Body of pancreas (tissue), 4 donors: Measurements from ENCODE around the gene GALNTL6. TPM values are rescaled to one million over a fixed set of nuclear protein-coding genes. Genes with fewer than 3 reads are reported as not detected.
A peak's percentile ranks its signal among the peaks of the same experiment; 100 is the strongest.

ENCODE experiments used
- ATAC-seq: fragments of 150-250 bp; one replicate; pipeline ENCODE4 v1.9.1; 2016
- DNase-seq, 4 donors: peaks; one replicate each; pipeline ENCODE4 v3.0.0-alpha.2; 2019
- H3K27ac ChIP-seq, 4 donors: fragments of 200-600 bp; sonication (generic); 1 replicate in 3 of 4; 2 replicates in 1 of 4; pipeline versions ENCODE4 v1.5.1 to v1.6.1; 2016 to 2019; ENCODE audit warnings: mild to moderate bottlenecking in 1 of 4, mixed read lengths in 1 of 4, moderate library complexity in 1 of 4
- H3K27me3 ChIP-seq, 2 donors: fragments of 200-600 bp; sonication (generic); one replicate each; pipeline ENCODE4 v1.6.0; 2016; ENCODE audit warnings: mild to moderate bottlenecking in 1 of 2
- H3K36me3 ChIP-seq, 2 donors: fragments of 200-600 bp; sonication (generic); replicated peaks in 1 of 2; 2 replicates each; pipeline ENCODE4 v1.5.1; 2016; ENCODE audit warnings: low read depth in 2 of 2; ENCODE audit not compliant: insufficient read depth in 1 of 2
- H3K4me1 ChIP-seq: fragments of 200-600 bp; sonication (generic); one replicate; pipeline ENCODE4 v1.6.0; 2016
- H3K4me3 ChIP-seq, 2 donors: fragments of 200-600 bp; sonication (generic); 1 replicate in 1 of 2; 2 replicates in 1 of 2; pipeline ENCODE4 v1.5.1; 2016 to 2019
- H3K9me3 ChIP-seq, 3 donors: fragments of 200-600 bp; sonication (generic); 1 replicate in 2 of 3; 2 replicates in 1 of 3; pipeline ENCODE4 v1.5.1; 2016
- POLR2A ChIP-seq, 3 donors: fragments of 450-650 bp; IDR thresholded peaks; one replicate each; pipeline ENCODE4 v1.6.1; 2016; ENCODE audit warnings: antibody characterized with exemption in 3 of 3, mild to moderate bottlenecking in 2 of 3
- WGBS, 2 donors: methylation state at CpG; one replicate each; pipeline ENCODE4 v1.1.5; 2017; 5-methylcytosine and 5-hydroxymethylcytosine counted together
- intact Hi-C: fragments of 100-400 bp; cut with DNase I; formaldehyde crosslinking; loops from one replicate; pipeline ENCODE4 v1.15.1; 2023
- total RNA-seq, 2 donors: library from RNA; depleted of rRNA; stranded (reverse); fragments of >200 nt; gene quantifications; one replicate each; pipeline ENCODE4 v1.1.0, GENCODE V29; 2016
- TF ChIP-seq, protein P1 (sequence below), 7 experiments: fragments of 450-650 bp in 4 of 7; fragments of 200-600 bp in 3 of 7; sonication (generic) in 3 of 7; IDR thresholded peaks; one replicate each; pipeline ENCODE4 v1.5.1; 2016 to 2019; ENCODE audit warnings: antibody characterized with exemption in 7 of 7

GALNTL6 gene
- total RNA-seq, 2 donors from 2014 or later, result 0.26 TPM; not detected in 1

DNA sequence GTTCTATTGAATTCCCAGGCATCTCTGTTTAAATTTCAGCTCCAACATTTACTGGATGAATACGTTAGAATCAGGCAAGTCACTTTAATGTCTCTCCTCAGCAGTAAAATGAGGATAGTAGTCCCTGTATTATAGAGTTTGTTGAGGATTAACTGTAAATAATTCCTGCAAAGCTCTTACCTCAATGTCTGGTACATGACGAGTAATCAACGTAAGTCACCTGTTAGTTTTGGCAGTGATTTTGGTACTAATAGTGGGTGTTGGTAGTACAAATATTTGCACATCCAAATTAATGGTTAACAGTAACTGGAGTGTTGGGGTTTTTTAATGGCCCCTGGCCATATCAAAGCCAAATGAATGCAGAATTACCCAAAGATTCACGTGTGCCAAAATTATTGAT, 1165.6 kb downstream of the GALNTL6 start:
- H3K9me3 ChIP-seq, result no peaks in the 10 kb centered on the region
- H3K4me1 ChIP-seq, result peaks cover 16% of the 10 kb centered on the region
- intact Hi-C loops, result no loop called here
- TF ChIP-seq, protein P1, sequence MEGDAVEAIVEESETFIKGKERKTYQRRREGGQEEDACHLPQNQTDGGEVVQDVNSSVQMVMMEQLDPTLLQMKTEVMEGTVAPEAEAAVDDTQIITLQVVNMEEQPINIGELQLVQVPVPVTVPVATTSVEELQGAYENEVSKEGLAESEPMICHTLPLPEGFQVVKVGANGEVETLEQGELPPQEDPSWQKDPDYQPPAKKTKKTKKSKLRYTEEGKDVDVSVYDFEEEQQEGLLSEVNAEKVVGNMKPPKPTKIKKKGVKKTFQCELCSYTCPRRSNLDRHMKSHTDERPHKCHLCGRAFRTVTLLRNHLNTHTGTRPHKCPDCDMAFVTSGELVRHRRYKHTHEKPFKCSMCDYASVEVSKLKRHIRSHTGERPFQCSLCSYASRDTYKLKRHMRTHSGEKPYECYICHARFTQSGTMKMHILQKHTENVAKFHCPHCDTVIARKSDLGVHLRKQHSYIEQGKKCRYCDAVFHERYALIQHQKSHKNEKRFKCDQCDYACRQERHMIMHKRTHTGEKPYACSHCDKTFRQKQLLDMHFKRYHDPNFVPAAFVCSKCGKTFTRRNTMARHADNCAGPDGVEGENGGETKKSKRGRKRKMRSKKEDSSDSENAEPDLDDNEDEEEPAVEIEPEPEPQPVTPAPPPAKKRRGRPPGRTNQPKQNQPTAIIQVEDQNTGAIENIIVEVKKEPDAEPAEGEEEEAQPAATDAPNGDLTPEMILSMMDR (IDR thresholded peaks at IDR 0.05), result no peak
- no peak for TF ChIP-seq POLR2A (IDR thresholded peaks at IDR 0.05)
- DNase-seq, result peak in 1 of 4 donors; percentile 22
- H3K27me3 ChIP-seq, result peaks cover 0 to 3% of the 10 kb centered on the region in 2 donors
- H3K27ac ChIP-seq, result no peak overlapping the region
- peak; percentile 79 for ATAC-seq
- 16 to 19% methylated on average over 4 of the region's 4 CpGs for WGBS, 2 donors
- H3K36me3 ChIP-seq, result no peaks in the 10 kb centered on the region
- no peak overlapping the region for H3K4me3 ChIP-seq

DNA sequence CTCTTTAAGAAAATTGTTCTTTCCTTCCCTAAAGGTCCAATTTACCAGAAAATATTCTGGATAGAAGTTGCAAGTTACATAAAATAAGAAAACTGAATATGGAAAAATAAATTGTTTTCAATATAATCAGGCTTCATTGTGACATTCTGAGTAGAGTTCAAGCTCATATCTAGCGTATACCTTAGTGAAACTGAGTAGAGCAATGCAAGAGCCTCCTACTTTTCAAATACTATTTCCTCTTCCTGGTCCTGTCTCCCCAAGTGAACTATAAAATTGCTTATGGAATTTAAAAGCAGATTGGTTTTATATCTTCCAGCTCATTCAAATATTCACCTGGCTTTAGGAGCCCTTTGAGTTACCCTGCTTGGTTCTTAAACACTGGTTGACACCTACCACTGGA, 1166.1 kb downstream of the GALNTL6 start:
- Histone ChIP-seq H3K4me3 (no peak overlapping the region), H3K36me3 (no peaks in the 10 kb centered on the region), H3K27ac (no peak overlapping the region), H3K4me1 (peaks cover 16% of the 10 kb centered on the region), H3K9me3 (no peaks in the 10 kb centered on the region), H3K27me3 (peaks cover 0 to 3% of the 10 kb centered on the region in 2 donors)
- TF ChIP-seq, protein P1 (IDR thresholded peaks at IDR 0.05), result no peak
- TF ChIP-seq POLR2A (IDR thresholded peaks at IDR 0.05), result no peak
- 76 to 79% methylated on average over 1 of the region's 1 CpG for WGBS, 2 donors
- ATAC-seq (no peak), DNase-seq (no peak)
- intact Hi-C loops, result no loop called here

DNA sequence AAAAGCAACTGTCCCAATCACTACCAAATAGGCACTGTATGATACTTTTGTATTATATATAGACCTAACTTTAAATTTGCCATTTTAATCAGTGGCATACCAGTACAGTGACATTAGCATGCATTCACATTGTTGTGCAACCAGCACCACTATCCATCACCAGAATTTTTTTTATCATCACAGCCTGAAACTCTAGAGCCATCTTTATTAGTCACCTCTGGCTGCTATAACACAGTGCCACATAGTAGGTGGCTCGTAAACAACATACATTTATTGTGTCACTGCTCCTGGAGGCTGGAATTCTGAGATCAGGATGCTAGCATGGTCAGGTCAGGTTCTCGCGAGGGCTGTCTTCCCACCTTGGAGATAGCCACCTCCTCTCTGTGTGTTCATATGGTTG, 1167.0 kb downstream of the GALNTL6 start:
- 96 to 98% methylated on average over 3 of the region's 3 CpGs for WGBS, 2 donors
- TF ChIP-seq, protein P1 (IDR thresholded peaks at IDR 0.05), result no peak
- no peak for TF ChIP-seq POLR2A (IDR thresholded peaks at IDR 0.05)
- Histone ChIP-seq H3K9me3 (no peaks in the 10 kb centered on the region), H3K4me1 (peaks cover 16% of the 10 kb centered on the region), H3K27ac (no peak overlapping the region), H3K36me3 (no peaks in the 10 kb centered on the region), H3K27me3 (peaks cover 0 to 3% of the 10 kb centered on the region in 2 donors), H3K4me3 (no peak overlapping the region)
- ATAC-seq (no peak), DNase-seq (no peak)
- intact Hi-C loops, result no loop called here

DNA sequence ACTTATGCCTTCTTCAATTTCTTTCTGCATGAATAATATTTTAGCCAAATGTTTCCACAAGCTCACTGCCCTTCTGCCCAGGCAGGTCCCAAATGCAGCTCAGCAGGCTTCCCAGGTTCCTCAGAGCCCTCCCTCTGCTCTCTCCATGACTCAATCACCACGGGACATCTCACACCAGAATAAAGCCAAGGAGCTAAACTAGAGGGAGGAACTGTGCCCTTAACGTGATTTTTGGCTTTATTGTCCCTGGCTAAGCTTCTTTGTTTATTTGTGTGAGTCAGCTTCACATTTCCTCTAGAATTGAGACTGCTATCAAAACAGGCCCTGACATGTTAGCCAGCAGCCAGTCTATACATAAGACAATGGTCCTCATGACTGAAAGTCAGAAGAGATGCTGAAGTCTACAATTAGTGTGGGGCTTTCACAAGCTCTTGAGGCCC, 1169.0 kb downstream of the GALNTL6 start:
- TF ChIP-seq, protein P1 (IDR thresholded peaks at IDR 0.05), result no peak
- TF ChIP-seq POLR2A (IDR thresholded peaks at IDR 0.05), result no peak
- no peak for ATAC-seq
- no peaks in the 10 kb centered on the region for H3K9me3 ChIP-seq
- no peaks in the 10 kb centered on the region for H3K27me3 ChIP-seq
- DNase-seq, result no peak
- no peak overlapping the region for H3K4me3 ChIP-seq
- peaks cover 16% of the 10 kb centered on the region for H3K4me1 ChIP-seq
- no peaks in the 10 kb centered on the region for H3K36me3 ChIP-seq
- intact Hi-C loops, result no loop called here
- no peak overlapping the region for H3K27ac ChIP-seq
- WGBS, 2 donors, result 36 to 44% methylated on average over 2 of the region's 2 CpGs

DNA sequence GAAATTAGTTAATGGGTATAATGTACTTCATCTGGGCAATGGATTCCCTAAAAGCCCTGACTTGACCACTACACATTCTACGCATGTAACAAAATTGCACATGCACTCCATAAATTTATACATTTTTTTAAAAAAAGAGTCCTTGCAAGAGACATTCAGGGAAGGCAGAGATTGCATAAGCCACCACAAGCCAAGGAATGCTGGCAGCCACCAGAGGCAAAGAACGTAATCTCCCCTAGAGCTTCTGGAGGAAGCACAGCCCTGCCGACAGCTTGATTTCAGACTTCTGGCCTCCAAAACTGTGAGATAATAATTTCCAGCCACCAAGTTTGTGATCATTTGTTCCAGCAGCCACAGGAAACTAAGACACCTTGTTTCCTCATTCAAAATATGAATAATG, 1169.8 kb downstream of the GALNTL6 start:
- ATAC-seq (no peak), DNase-seq (no peak)
- Histone ChIP-seq H3K27me3 (no peaks in the 10 kb centered on the region), H3K27ac (no peak overlapping the region), H3K4me1 (peaks cover 16% of the 10 kb centered on the region), H3K9me3 (no peaks in the 10 kb centered on the region), H3K4me3 (no peak overlapping the region), H3K36me3 (no peaks in the 10 kb centered on the region)
- no peak for TF ChIP-seq POLR2A (IDR thresholded peaks at IDR 0.05)
- TF ChIP-seq, protein P1 (IDR thresholded peaks at IDR 0.05), result no peak
- 88 to 92% methylated on average over 3 of the region's 3 CpGs for WGBS, 2 donors
- intact Hi-C loops, result no loop called here
